Nucleus accumbens (tissue), 56 donors: Measurements from ENCODE around the gene TRIM60.
"Not testable (repeated sequence)": the region's sequence is repeated elsewhere in the genome, so short reads cannot be mapped to it uniquely, and the experiment has no call there.

Source experiments
- DNase-seq, 56 donors: peaks; one replicate each; lab custom pipeline; 2025; lab: John Stamatoyannopoulos, UW

The TRIM60 gene

DNA sequence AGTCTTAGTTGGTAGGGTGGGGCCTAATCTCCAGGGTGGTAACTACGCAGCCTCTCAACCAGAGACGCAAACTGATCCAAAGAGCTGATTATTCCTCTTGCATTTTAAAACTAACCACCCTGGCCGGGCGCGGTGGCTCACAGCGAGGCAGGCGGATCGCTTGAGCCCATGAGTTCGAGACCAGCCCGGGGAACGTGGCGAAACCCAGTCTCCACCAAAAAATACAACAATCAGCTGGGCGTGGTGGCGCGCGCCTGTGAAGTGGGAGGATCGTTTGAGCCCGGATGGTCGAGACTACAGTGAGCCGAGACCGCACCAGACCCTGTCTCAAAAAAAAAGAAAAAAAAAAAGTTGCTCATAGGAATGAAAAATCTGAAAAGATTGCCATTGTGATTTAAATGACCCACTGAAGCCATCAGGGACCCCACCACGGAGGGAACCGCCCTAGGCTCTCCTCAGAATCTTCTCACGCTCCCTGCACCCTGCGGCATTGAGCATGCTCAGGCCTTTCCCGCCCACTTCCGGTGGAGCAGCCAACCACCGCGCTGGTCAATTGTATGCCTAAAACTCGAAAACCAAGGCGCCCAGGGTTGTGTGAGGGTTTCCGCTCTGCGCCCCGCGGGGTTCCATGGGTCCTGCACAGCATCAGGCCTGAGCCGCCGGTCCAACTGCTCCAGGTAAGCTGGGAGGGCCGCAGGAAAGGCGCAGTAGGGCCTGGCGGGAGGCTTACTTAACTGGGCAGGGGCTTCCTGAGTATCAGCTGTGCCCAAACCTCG is at the start of gene TRIM60:
Gene TRIM60 (plus strand): TSS at position 564 of the 776 bp plus-strand sequence. CDS start 8,074 bp downstream, outside the sequence.
- no peak for DNase-seq

DNA sequence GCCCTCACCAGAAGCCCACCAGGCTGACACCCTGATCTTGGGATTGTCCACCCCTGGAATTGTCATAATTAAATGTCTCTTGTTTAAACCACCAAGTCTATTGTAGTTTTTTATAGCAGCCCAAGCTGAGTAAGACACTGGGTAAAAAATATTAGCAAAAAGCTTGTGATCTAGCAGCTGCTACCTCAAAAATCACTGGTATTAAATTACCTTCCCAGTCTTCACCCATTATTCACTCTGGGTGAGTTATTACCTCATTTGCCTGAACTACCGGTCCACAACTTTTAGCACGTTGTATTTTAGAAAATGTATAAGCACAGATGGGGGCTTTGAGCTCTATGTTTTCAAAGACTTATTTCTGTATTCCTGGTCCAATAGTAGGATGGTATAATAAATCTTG is 42.3 kb upstream of the TRIM60 start:
- no peak for DNase-seq

DNA sequence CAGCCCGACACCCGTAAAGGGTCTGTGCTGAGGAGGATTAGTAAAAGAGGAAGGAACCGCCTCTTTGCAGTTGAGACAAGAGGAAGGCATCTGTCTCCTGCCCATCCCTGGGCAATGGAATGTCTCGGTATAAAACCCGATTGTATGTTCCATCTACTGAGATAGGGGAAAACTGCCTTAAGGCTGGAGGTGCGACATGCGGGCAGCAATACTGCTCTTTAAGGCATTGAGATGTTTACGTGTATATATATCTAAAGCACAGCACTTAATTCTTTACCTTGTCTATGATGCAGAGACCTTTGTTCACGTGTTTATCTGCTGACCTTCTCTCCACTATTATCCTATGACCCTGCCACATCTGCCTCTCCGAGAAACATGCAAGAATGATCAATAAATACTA is 41.0 kb upstream of the TRIM60 start:
- not testable (repeated sequence) for DNase-seq

DNA sequence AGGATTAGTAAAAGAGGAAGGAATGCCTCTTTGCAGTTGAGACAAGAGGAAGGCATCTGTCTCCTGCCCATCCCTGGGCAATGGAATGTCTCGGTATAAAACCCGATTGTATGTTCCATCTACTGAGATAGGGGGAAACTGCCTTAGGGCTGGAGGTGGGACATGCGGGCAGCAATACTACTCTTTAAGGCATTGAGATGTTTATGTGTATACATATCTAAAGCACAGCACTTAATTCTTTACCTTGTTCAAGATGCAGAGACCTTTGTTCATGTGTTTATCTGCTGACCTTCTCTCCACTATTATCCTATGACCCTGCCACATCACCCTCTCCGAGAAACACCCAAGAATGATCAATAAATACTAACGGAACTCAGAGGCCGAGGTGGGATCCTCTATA is 35.7 kb upstream of the TRIM60 start:
- not testable (repeated sequence) for DNase-seq

DNA sequence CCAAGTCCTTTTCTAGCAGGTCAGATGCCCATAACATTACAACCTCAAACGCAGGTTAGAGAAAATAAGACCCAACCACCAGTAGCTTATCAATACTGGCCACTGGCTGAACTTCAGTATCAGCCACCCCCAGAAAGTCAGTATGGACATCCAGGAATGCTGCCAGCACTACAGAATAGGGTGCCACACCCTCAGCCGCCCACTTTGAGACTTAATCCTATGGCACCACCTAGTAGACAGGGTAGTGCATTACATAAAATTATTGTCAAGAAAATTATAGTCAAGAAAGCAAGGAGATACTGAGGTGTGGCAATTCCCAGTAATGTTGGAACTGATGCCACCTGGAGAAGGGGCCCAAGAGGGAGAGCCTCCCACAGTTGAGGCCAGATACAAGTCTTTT is 34.5 kb upstream of the TRIM60 start:
- DNase-seq, result peak in 3 of 56 donors; percentile 5 to 10 (median 8)

DNA sequence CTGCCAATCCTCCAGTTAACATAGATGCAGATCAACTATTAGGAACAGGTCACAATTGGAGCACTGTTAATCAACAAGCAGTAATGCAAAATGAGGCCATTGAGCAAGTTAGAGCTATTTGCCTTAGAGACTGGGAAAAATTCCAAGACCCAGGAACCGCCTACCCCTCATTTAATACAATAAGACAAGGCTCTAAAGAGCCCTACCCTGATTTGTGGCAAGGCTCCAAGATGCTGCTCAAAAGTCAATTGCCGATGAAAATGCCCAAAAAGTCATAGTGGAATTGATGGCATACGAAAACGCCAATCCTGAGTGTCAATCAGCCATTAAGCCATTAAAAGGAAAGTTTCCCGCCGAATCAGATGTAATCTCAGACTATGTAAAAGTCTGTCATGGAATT is 33.9 kb upstream of the TRIM60 start:
- peak in 22 of 56 donors; percentile 2 to 69 (median 18) for DNase-seq

DNA sequence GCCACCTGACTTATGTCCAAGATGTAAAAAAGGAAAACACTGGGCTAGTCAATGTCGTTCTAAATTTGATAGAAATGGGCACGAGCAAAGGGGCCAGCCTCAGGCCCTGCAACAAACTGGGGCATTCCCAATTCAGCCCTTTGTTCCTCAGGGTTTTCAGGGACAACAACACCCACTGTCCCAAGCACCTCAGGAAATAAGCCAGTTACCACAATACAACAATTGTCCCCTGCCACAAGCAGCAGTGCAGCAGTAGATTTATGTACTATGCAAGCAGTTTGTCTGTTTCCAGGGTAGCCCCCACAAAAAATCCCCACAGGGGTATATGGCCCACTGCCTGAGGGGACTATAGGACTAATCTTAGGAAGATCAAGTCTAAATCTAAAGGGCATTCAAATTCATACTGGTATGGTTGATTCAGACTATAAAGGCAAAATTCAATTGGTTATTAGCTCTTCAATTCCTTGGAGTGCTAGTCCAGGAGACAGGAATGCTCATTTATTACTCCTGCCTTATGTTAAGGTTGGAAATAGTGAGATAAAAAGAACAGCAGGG is 33.2 kb upstream of the TRIM60 start:
- peak in 33 of 56 donors; percentile 3 to 53 (median 17) for DNase-seq

DNA sequence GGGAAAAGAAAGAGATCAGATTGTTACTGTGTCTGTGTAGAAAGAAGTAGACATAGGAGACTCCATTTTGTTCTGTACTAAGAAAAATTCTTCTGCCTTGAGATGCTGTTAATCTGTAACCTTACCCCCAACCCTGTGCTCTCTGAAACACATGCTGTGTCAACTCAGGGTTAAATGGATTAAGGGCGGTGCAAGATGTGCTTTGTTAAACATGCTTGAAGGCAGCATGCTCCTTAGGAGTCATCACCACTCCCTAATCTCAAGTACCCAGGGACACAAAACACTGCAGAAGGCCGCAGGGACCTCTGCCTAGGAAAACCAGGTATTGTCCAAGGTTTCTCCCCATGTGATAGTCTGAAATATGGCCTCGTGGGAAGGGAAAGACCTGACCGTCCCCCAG is 29.8 kb upstream of the TRIM60 start:
- DNase-seq, result not testable (repeated sequence)

DNA sequence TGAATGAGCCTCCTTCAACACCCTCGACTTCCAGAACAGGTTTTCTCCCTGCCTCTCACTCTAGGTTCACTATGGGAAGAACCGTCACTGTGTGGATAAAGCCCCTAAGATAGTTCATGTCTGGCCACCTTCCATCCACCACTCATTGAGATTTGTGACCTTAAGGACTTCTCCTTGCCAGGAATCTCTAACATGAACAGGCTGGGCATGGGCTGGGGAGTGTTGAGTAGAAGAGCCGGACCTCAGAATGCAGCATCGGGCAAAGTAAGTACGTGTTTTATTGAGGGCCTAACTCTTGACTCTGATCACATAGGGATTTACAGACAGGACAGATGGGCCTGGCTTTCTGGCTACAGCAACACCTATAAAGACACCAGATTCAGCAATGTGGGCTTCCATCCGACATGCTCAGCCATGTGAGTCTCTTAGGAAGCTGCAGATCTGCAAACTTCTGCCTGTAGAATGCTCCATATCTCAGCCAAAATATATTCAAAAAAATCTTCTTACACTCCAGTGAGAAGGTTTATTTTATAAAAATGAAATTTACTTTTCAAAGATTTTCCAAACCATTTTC is 26.4 kb upstream of the TRIM60 start:
- DNase-seq, result no peak

DNA sequence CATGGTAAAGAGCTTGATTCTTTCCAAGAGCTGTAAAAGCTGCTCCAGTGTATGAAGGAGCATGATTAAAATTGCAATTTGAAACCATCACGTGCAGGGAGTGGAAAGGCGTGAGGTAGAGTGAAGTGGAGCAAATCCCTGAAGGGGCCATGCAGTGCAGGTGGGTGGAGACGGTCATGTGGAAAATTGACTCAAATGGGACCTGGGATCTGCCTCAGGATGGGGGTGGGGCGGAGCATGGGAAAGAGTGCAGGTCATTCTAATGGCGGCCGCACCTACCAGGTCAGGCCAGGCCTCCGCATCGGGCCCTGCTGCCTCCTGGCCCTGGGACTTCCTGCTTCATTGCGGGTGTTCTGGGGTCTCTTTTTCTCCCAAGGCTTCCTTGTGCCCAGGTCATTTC is 25.3 kb upstream of the TRIM60 start:
- DNase-seq, result no peak

DNA sequence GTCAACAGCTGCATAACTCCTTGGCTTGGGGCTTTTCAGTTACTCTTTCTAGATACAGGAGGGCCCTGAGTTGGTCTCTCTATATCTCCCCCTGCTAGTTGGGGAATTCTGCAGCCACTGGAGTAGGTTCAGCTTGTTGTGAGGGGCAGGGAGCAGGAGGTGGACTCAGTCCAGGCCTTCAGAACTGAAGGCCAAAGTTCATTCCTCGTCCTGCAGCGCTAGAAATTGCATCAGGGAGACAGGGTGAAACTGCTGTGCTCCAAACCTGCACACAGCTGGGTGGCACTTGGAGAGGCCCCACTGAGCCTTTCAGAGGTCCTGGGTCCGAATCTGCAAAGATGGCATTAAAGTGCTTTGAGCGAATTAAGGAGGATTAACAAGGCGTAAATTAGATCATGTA is 24.9 kb upstream of the TRIM60 start:
- no peak for DNase-seq

DNA sequence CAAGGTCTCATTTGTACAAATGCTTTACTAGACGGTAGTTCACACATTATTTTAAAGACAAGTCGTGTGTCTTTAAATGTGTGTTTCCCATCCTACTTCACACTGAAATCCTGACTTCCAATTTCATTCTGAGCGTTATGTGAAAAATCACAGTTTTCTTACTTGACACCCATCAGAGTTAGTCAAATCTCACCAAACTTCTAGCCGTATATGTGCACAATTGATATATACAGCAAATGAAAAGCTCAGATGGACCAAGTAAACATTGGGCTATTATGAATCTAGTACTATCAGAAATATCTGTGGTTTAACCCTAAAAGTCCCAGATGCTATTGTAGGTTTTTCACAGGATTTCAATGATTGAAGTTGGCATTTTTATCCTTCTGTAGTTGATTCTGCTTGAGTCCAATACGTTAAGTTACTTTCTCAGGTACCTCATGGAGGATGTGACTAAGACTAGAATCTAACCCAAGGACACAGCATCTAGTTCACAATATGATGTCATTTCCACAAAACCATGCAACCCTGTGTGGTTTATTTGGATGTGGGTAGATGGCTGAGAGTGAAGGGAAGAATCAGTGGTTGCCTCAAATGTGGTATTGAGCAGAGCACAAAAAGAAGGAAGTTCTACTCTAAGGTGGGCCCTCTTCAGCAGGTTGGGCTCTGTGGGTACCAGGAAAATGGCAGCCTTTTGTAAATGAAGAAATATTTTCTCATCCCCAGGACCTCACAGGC is 22.1 kb upstream of the TRIM60 start:
- DNase-seq, result no peak

DNA sequence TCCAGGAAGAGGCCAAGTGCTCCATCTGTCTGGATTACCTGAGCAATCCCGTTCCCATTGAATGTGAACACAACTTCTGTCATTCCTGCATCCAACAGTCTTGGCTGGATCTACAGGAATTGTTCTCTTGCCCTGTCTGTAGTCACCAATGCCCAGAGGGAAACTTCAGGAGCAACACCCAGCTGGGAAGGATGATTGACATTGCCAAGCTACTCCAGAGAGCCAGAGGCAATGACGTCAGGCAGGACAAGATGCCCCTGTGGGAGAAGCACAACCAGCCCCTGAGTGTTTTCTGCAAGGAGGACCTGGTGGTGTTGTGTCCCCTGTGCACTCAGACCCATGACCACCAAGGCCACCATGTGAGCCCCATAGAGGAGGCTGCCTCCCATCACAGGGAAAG is 21.3 kb upstream of the TRIM60 start:
- no peak for DNase-seq

DNA sequence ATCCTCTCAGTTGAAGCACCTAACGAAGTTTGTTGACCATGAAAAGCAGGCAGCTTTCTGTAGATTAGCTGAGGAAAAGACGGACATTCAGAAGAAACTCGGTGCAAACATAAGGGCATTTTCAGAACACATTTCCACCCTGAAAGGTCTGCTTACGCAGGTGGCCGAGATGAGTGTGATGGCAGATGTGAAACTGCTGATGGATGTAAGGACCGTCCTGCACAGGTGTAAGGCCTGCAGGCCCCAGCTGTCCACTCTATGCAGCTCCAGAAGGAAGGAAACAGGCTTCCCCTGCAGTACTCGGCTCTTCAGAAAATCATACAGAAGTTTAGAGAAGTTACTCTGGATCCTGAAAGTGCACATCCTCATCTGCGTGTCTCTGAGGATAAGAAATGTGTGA is 20.8 kb upstream of the TRIM60 start:
- no peak for DNase-seq

DNA sequence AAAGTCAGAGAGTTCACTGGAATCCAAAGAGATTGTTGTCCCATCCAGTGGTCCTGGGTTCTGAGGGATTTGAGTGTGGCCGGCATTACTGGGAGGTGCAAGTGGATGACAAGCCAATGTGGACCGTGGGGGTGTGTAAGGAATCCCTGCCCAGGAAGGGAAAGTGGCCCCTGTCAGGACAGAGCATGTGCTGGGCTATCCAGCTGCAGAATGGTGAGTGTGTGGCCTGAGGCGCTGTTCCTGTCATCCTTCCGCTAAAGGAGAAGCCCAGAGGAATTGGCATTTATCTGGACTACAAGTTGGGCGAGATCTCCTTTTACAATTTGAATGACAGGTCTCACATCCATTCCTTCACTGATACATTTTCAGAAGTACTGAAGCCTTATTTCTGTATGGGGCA is 20.4 kb upstream of the TRIM60 start:
- DNase-seq, result no peak

DNA sequence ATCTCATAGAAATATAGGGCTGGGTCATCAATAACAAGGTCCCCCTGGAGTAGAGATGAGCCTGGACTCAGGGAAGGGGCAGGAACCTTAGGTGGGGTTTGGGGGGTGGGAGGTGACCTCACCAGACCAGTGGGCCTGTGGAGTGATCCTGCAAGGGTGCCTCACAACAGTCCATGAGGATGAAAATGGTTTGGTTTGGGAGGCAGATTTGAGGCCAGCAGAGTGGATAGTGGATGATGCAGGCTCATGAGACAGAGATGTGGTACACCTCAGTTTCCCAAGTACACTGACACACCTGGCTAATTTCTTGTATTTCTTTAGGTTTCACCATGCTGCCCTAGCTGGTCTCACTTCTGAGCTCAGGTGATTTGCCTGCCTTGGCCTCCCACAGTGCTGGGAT is 18.1 kb upstream of the TRIM60 start:
- no peak for DNase-seq

DNA sequence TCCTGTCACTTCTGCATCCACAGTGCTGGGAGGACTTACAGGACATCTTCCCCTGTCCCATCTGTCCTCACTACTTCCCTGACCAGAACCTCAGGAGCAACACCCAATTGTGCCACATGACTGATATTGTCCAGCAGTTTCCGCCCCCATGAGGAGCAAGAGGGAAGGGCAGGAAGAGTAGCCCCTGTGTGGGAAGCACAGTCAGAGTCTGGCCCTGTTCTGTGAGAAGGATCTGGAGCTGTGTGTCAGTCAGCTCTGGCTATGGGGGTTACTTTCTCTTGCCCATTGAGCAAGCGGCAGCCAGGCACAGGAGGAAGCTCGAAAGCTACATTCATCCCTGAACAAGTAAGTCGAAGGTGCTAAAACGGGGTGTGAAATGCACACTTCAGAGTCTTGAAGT is 14.8 kb upstream of the TRIM60 start:
- no peak for DNase-seq

DNA sequence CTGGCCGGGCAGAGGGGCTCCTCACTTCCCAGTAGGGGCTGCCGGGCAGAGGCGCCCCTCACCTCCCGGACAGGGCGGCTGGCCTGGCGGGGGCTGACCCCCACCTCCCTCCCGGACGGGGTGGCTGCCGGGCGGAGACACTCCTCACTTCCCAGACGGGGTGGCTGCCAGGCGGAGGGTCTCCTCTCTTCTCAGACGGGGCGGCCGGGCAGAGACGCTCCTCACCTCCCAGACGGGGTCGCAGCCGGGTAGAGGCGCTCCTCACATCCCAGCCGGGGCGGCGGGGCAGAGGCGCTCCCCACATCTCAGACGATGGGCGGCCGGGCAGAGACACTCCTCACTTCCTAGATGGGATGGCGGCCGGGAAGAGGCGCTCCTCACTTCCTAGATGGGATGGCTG is 11.8 kb upstream of the TRIM60 start:
- not testable (repeated sequence) for DNase-seq

DNA sequence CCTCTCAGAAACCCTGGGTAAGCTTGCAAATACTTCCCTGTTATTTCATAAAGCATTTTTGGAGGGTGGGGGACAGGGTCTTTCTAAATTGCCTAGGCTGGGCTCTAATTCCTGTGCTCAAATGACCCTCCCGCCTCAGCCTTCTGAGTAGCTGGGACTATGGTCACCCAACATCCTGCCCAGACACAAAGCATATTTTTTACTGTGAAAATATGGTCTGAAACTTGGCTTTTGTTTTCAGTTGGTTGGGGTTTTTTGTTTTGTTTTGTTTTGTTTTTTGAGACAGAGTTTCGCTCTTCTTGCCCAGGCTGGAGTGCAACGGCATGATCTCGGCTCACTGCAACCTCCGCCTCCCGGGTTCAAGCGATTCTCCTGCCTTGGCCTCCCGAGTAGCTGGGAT is 6.0 kb upstream of the TRIM60 start:
- DNase-seq, result not testable (repeated sequence)

DNA sequence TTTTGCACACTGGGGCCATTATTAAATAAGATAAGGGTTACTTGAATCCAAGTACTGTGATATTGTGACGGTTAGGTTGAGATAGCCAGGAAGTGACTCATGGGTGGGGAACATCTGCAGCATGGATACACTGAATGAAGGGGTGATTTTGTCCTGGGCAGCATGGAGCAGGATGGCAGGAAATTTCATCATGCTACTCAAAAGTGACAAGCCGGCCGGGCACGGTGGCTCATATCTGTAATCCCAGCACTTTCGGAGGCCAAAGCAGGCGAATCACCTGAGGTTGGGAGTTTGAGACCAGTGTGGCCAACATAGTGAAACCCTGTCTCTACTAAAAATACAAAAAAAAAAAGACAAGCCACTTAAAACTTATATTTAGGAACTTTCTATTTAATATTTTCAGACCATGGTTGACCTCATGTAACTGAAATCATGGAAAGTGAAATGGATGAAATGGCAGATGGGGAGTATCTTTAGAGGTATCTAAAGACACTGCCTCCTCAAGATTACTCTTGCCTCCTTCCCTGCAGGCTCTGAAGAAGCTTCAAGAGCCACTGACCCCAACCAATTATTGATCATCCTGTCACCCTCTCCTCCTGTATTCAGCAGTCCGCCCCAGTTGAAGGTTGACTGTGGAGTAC is 3.9 kb upstream of the TRIM60 start:
- peak in 13 of 56 donors; percentile 5 to 44 (median 15) for DNase-seq

DNA sequence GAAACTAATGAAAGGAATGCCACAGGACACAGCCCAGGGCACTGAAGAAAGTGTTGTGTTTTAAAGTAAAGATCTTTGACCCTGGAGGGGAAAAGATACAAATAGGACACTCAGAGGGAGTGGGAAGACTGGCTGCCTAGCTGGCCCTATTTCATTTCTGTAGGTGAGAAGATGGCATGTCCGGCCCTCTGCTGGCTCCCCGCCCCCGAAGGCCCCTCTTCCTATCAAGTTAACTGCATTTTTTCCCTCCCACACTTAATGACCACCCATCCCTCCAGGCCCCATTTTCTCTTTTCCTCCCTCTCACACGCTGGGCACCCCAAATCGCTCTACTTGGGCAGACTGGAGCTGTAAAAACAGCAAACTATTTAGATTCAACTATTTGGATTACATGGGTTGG is 16.4 kb downstream of the TRIM60 start:
- no peak for DNase-seq
